ENCODE results near the gene TMEM81. TPM values are rescaled to one million over a fixed set of nuclear protein-coding genes. Genes with fewer than 3 reads are reported as not detected.

The TMEM81 gene
- total and polyA plus RNA-seq, 2 donors (not counting 1 experiment from before 2014, with no cell fraction given) = 1.8 to 1.9 TPM

DNA sequence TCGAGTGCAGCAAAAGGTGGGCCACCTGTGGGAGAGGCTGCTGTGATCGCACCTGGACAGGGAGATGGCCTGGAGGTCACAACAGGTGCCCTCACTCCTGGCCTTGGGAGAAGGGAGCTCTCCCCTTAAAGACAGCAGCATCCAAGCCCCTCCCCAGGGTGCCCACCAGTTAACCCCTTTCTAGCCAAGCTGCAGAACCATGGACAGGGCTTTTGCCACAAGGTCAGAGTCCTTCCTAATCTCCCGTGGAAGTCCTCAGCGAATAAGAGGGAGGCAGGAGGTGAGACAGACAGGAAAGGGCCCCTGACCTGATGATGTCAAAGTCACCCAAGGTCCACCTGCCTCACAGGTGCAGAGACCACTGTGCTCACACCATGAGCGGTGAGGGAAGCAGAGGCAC, 39.5 kb downstream of the TMEM81 start:
- no peaks in the 10 kb centered on the region for H3K9me3 ChIP-seq (ENCODE audit: control insufficient read depth, insufficient read depth, low read depth, low read length)
- no peaks in the 10 kb centered on the region for H3K79me2 ChIP-seq (ENCODE audit: control insufficient read depth, insufficient read depth, low read length)
- H3K9ac ChIP-seq (ENCODE audit: insufficient read depth, low read length) = no peak overlapping the region
- TF ChIP-seq CTCF (conservative IDR thresholded peaks at IDR 0.05 in 1 of 2, IDR thresholded peaks at IDR 0.05 in 1 of 2; ENCODE audit: low read depth in 1 of 2, low read length in 2 of 2) (no peak), EZH2 (IDR thresholded peaks at IDR 0.05; ENCODE audit: low read length, missing control alignments) (no peak)
- no peaks in the 10 kb centered on the region for H4K20me1 ChIP-seq (ENCODE audit: control insufficient read depth, extremely low read depth, insufficient read depth, low read length)
- H3K4me2 ChIP-seq (ENCODE audit: extremely low read depth, insufficient read depth, low read length) = no peak overlapping the region
- H3K4me3 ChIP-seq (replicated peaks in 1 of 4; ENCODE audit: control extremely low read depth in 1 of 4, insufficient read depth in 1 of 4, low read depth in 3 of 4, low read length in 4 of 4) = no peak overlapping the region
- H2AFZ ChIP-seq (ENCODE audit: low read length) = no peak overlapping the region
- H3K27ac ChIP-seq (ENCODE audit: insufficient read depth, low read length) = no peak overlapping the region
- no peak for DNase-seq (ENCODE audit: low read depth in 2 of 2)
- peaks cover 31% of the 10 kb centered on the region for H3K27me3 ChIP-seq (ENCODE audit: control insufficient read depth, insufficient read depth, low read length)
- H3K36me3 ChIP-seq (ENCODE audit: control insufficient read depth, insufficient read depth, low read length) = no peaks in the 10 kb centered on the region
- H3K4me1 ChIP-seq (ENCODE audit: control insufficient read depth, extremely low read depth, insufficient read depth, low read length) = no peaks in the 10 kb centered on the region

- H3K27me3 ChIP-seq (ENCODE audit: control insufficient read depth, insufficient read depth, low read length) = peaks cover 33% of the 10 kb centered on the region
- H2AFZ ChIP-seq (ENCODE audit: low read length) = no peak overlapping the region
- no peaks in the 10 kb centered on the region for H3K79me2 ChIP-seq (ENCODE audit: control insufficient read depth, insufficient read depth, low read length)
- H3K36me3 ChIP-seq (ENCODE audit: control insufficient read depth, insufficient read depth, low read length) = no peaks in the 10 kb centered on the region
- H3K27ac ChIP-seq (ENCODE audit: insufficient read depth, low read length) = no peak overlapping the region
- no peaks in the 10 kb centered on the region for H4K20me1 ChIP-seq (ENCODE audit: control insufficient read depth, extremely low read depth, insufficient read depth, low read length)
- no peak overlapping the region for H3K4me3 ChIP-seq (replicated peaks in 1 of 4; ENCODE audit: control extremely low read depth in 1 of 4, insufficient read depth in 1 of 4, low read depth in 3 of 4, low read length in 4 of 4)
- no peak for DNase-seq (ENCODE audit: low read depth in 2 of 2)
- TF ChIP-seq CTCF (conservative IDR thresholded peaks at IDR 0.05 in 1 of 2, IDR thresholded peaks at IDR 0.05 in 1 of 2; ENCODE audit: low read depth in 1 of 2, low read length in 2 of 2) = no peak
- TF ChIP-seq EZH2 (IDR thresholded peaks at IDR 0.05; ENCODE audit: low read length, missing control alignments) = no peak
- H3K4me2 ChIP-seq (ENCODE audit: extremely low read depth, insufficient read depth, low read length) = no peak overlapping the region
- H3K4me1 ChIP-seq (ENCODE audit: control insufficient read depth, extremely low read depth, insufficient read depth, low read length) = no peaks in the 10 kb centered on the region
- H3K9me3 ChIP-seq (ENCODE audit: control insufficient read depth, insufficient read depth, low read depth, low read length) = no peaks in the 10 kb centered on the region
- no peak overlapping the region for H3K9ac ChIP-seq (ENCODE audit: insufficient read depth, low read length)
Observed at GRCh38 chr1:205043866-205044265, 40.4 kb downstream of the TMEM81 start.

- H3K27me3 ChIP-seq (ENCODE audit: control insufficient read depth, insufficient read depth, low read length) = peaks cover 35% of the 10 kb centered on the region
- H2AFZ ChIP-seq (ENCODE audit: low read length) = no peak within 1 kb of the TSS
- no peaks in the 10 kb centered on the region for H3K36me3 ChIP-seq (ENCODE audit: control insufficient read depth, insufficient read depth, low read length)
- TF ChIP-seq CTCF (conservative IDR thresholded peaks at IDR 0.05 in 1 of 2, IDR thresholded peaks at IDR 0.05 in 1 of 2; ENCODE audit: low read depth in 1 of 2, low read length in 2 of 2) = no peak
- TF ChIP-seq EZH2 (IDR thresholded peaks at IDR 0.05; ENCODE audit: low read length, missing control alignments) = peak; percentile 60
- no peaks in the 10 kb centered on the region for H3K9me3 ChIP-seq (ENCODE audit: control insufficient read depth, insufficient read depth, low read depth, low read length)
- no peak within 1 kb of the TSS for H3K4me3 ChIP-seq (replicated peaks in 1 of 4; ENCODE audit: control extremely low read depth in 1 of 4, insufficient read depth in 1 of 4, low read depth in 3 of 4, low read length in 4 of 4)
- H3K4me1 ChIP-seq (ENCODE audit: control insufficient read depth, extremely low read depth, insufficient read depth, low read length) = no peaks in the 10 kb centered on the region
- H3K4me2 ChIP-seq (ENCODE audit: extremely low read depth, insufficient read depth, low read length) = no peak within 1 kb of the TSS
- no peaks in the 10 kb centered on the region for H3K79me2 ChIP-seq (ENCODE audit: control insufficient read depth, insufficient read depth, low read length)
- no peak within 1 kb of the TSS for H3K27ac ChIP-seq (ENCODE audit: insufficient read depth, low read length)
- no peaks in the 10 kb centered on the region for H4K20me1 ChIP-seq (ENCODE audit: control insufficient read depth, extremely low read depth, insufficient read depth, low read length)
- DNase-seq (ENCODE audit: low read depth in 2 of 2) = no peak
- H3K9ac ChIP-seq (ENCODE audit: insufficient read depth, low read length) = no peak within 1 kb of the TSS
Observed at GRCh38 chr1:205042911-205043806, 41.1 kb downstream of the TMEM81 start, which contains the start of gene CNTN2. TSS of gene CNTN2 (plus strand) at chr1:205043212. CDS start at chr1:205053186, 9,974 bp downstream.

All from fibroblast of lung (primary cell).